Naive thymus-derived CD4-positive, alpha-beta T cell (primary cell): ENCODE measurements around the gene ERBB3. TPM values are rescaled to one million over a fixed set of nuclear protein-coding genes. Genes with fewer than 3 reads are reported as not detected.

Experiments
- ATAC-seq: fragments of 150-1000 bp; cut with Tn5 transposase; 2 replicates; pipeline ENCODE4 v1.10.0; 2021; ENCODE audit warnings: mild to moderate bottlenecking, moderate library complexity
- CTCF ChIA-PET: fragments of 350-600 bp; sonication (Branson Sonifier 250); formaldehyde crosslinking; loops from one replicate; lab custom pipeline; 2021; ENCODE audit warnings: antibody characterized with exemption; lab: Charles Lee
- POLR2A ChIA-PET: fragments of 350-600 bp; sonication (Branson Sonifier 250); formaldehyde crosslinking; loops from one replicate; lab custom pipeline; 2021; ENCODE audit warnings: antibody characterized with exemption, inconsistent platforms; lab: Charles Lee
- DNase-seq, 9 donors: peaks; one replicate each; pipeline versions ENCODE4 v3.0.0 to v3.0.0-alpha.2; 2020 to 2022; ENCODE audit warnings: mixed read lengths in 1 of 9
- H3K27ac ChIP-seq: one replicate; pipeline ENCODE4 v1.7.0; 2013; ENCODE audit warnings: mild to moderate bottlenecking, low read depth, low read length, moderate library complexity
- H3K27me3 ChIP-seq, 2 donors: one replicate each; pipeline ENCODE4 v1.7.0; 2013; ENCODE audit warnings: low read length in 2 of 2, mild to moderate bottlenecking in 2 of 2, moderate library complexity in 2 of 2; ENCODE audit not compliant: control insufficient read depth in 2 of 2, insufficient read depth in 2 of 2
- H3K36me3 ChIP-seq, 3 experiments: 1 replicate in 2 of 3; 2 replicates in 1 of 3; pipeline ENCODE4 v1.7.0; 2013; ENCODE audit warnings: low read length in 3 of 3, mild to moderate bottlenecking in 3 of 3, moderate library complexity in 1 of 3; ENCODE audit not compliant: insufficient read depth in 3 of 3, control insufficient read depth in 2 of 3
- H3K4me1 ChIP-seq, 2 donors: one replicate each; pipeline ENCODE4 v1.7.0; 2013; ENCODE audit warnings: low read length in 2 of 2, mild to moderate bottlenecking in 2 of 2, moderate library complexity in 1 of 2; ENCODE audit not compliant: control insufficient read depth in 2 of 2, insufficient read depth in 2 of 2
- H3K4me3 ChIP-seq: 2 replicates; pipeline ENCODE4 v1.7.0; 2013; ENCODE audit warnings: mild to moderate bottlenecking, low read length
- H3K9me3 ChIP-seq, 3 experiments: 1 replicate in 2 of 3; 2 replicates in 1 of 3; pipeline ENCODE4 v1.7.0; 2013; ENCODE audit warnings: low read length in 3 of 3; ENCODE audit not compliant: control insufficient read depth in 2 of 3
- H3K27ac Mint-ChIP-seq, 9 donors: one replicate each; pipeline ENCODE4 v1.8.0; 2020 to 2022; ENCODE audit warnings: mixed read lengths in 9 of 9, mild to moderate bottlenecking in 8 of 9, moderate library complexity in 5 of 9, inconsistent platforms in 2 of 9
- H3K27me3 Mint-ChIP-seq, 5 donors: one replicate each; pipeline ENCODE4 v1.8.0; 2021 to 2022; ENCODE audit warnings: mixed read lengths in 5 of 5, mild to moderate bottlenecking in 1 of 5
- H3K36me3 Mint-ChIP-seq, 5 donors: one replicate each; pipeline ENCODE4 v1.8.0; 2020 to 2022; ENCODE audit warnings: mixed read lengths in 5 of 5, mild to moderate bottlenecking in 3 of 5, inconsistent platforms in 1 of 5
- H3K4me1 Mint-ChIP-seq, 7 donors: one replicate each; pipeline ENCODE4 v1.8.0; 2020 to 2022; ENCODE audit warnings: mixed read lengths in 7 of 7, mild to moderate bottlenecking in 3 of 7, inconsistent platforms in 1 of 7
- H3K4me3 Mint-ChIP-seq, 10 donors: one replicate each; pipeline ENCODE4 v1.8.0; 2020 to 2022; ENCODE audit warnings: mild to moderate bottlenecking in 10 of 10, mixed read lengths in 10 of 10, moderate library complexity in 6 of 10, inconsistent platforms in 2 of 10
- H3K9me3 Mint-ChIP-seq, 11 donors: one replicate each; pipeline ENCODE4 v1.8.0; 2020 to 2022; ENCODE audit warnings: mixed read lengths in 11 of 11, mild to moderate bottlenecking in 4 of 11, inconsistent platforms in 1 of 11, moderate library complexity in 1 of 11
- intact Hi-C, 2 donors: fragments of 100-400 bp; cut with micrococcal nuclease; formaldehyde crosslinking; loops; one replicate each; pipeline ENCODE4 v1.15.1; 2023
- polyA plus RNA-seq, 2 donors: library from polyadenylated mRNA; unstranded; fragments of 300-500 nt; fragmentation: Illumina TruSeq; gene quantifications; one replicate each; pipeline ENCODE4 v1.2.3, GENCODE V29; 2021
- total RNA-seq, 6 experiments: library from RNA in 5 of 6; stranded (reverse) in 5 of 6; gene quantifications; 1 replicate in 5 of 6; 2 replicates in 1 of 6; pipeline ENCODE4 v1.2.3 and lab custom pipeline; 2021 to 2026

ERBB3 gene
- total and polyA plus RNA-seq, 7 experiments from 2014 or later, result 0.22 to 6.4 (median 1.6) TPM

GRCh38 chr12:56127485-56127887, 47.5 kb downstream of the ERBB3 start:
- Mint-ChIP-seq H3K4me1 (peaks cover 39 to 73% (median 64%) of the 10 kb centered on the region in 7 donors), H3K27me3 (no peaks in the 10 kb centered on the region), H3K4me3 (peak overlapping the region; percentile 95 to 100 (median 98)), H3K36me3 (peaks cover 9 to 37% (median 23%) of the 10 kb centered on the region in 5 donors), H3K27ac (peak overlapping the region; percentile 86 to 99 (median 91)), H3K9me3 (peaks cover 0 to 4% (median 0%) of the 10 kb centered on the region in 11 donors)
- POLR2A ChIA-PET, result interaction anchor here (0.7 to 13.1 kb wide), 12 partner anchors 10 to 219 kb away, joined by 3 to 192 read pairs (median 17); partner anchors contain the start of genes ANKRD52, CNPY2, IL23A and MYL6
- H3K27ac ChIP-seq, result peak overlapping the region; percentile 72
- CTCF ChIA-PET, result interaction anchor here (0.6 to 13.4 kb wide), 16 partner anchors 9 to 402 kb away, joined by 3 to 193 read pairs (median 4); partner anchors contain the start of genes MYL6, PA2G4, SMARCC2 and ZC3H10
- H3K4me1 ChIP-seq, result peaks cover 39 to 53% of the 10 kb centered on the region in 2 donors
- no peak for DNase-seq
- no peaks in the 10 kb centered on the region for H3K9me3 ChIP-seq
- no peaks in the 10 kb centered on the region for H3K27me3 ChIP-seq
- peaks cover 22 to 29% (median 23%) of the 10 kb centered on the region in 3 experiments for H3K36me3 ChIP-seq
- H3K4me3 ChIP-seq, result peak overlapping the region; percentile 23
- no peak for ATAC-seq
- intact Hi-C loops, result loop anchor here (1.0 to 5.0 kb wide), 3 partner anchors 23 to 960 kb away; partner anchors contain the start of genes NAB2 (in 1 of the 2), PA2G4 (in 1 of the 2) and TIMELESS (in 1 of the 2)

- peak; percentile 75 to 100 (median 98) for DNase-seq
- peak within 1 kb of the TSS; percentile 95 to 100 (median 98) for H3K4me3 Mint-ChIP-seq
- CTCF ChIA-PET, result interaction anchor here (0.6 to 13.4 kb wide), 17 partner anchors 8 to 402 kb away, joined by 3 to 193 read pairs (median 4); partner anchors contain the start of genes MYL6, PA2G4, SMARCC2 and ZC3H10
- peaks cover 39 to 54% of the 10 kb centered on the region in 2 donors for H3K4me1 ChIP-seq
- H3K9me3 ChIP-seq, result no peaks in the 10 kb centered on the region
- peaks cover 10 to 40% (median 25%) of the 10 kb centered on the region in 5 donors for H3K36me3 Mint-ChIP-seq
- H3K27ac ChIP-seq, result peak within 1 kb of the TSS; percentile 84
- H3K9me3 Mint-ChIP-seq, result peaks cover 0 to 4% (median 0%) of the 10 kb centered on the region in 11 donors
- intact Hi-C loops, result loop anchor here (1.0 to 5.0 kb wide), 8 partner anchors 10 to 959 kb away; partner anchors contain the start of genes PA2G4 (in 2 of the 2), CS (in 1 of the 2), MYL6B (in 1 of the 2) and NAB2 (in 1 of the 2)
- peak within 1 kb of the TSS; percentile 77 for H3K4me3 ChIP-seq
- peaks cover 25 to 35% (median 26%) of the 10 kb centered on the region in 3 experiments for H3K36me3 ChIP-seq
- H3K27me3 Mint-ChIP-seq, result no peaks in the 10 kb centered on the region
- H3K27ac Mint-ChIP-seq, result peak within 1 kb of the TSS; percentile 86 to 99 (median 91)
- POLR2A ChIA-PET, result interaction anchor here (0.6 to 13.1 kb wide), 18 partner anchors 11 to 1713 kb away, joined by 3 to 192 read pairs (median 5); partner anchors contain the start of genes ANKRD52, CNPY2, IL23A and MYL6
- H3K27me3 ChIP-seq, result no peaks in the 10 kb centered on the region
- peaks cover 40 to 76% (median 65%) of the 10 kb centered on the region in 7 donors for H3K4me1 Mint-ChIP-seq
- peak; percentile 94 for ATAC-seq
These were observed 48.1 kb downstream of the ERBB3 start, which contains the start of gene ESYT1 for GRCh38 chr12:56127888-56128669. Gene ESYT1 (plus strand): TSS chr12:56128267. CDS start chr12:56128320, 53 bp downstream.

GRCh38 chr12:56128670-56129205, 48.8 kb downstream of the ERBB3 start:
- peak overlapping the region; percentile 77 for H3K4me3 ChIP-seq
- ChIA-PET CTCF (interaction anchor here (1.0 to 13.4 kb wide), 10 partner anchors 10 to 82 kb away, joined by 3 to 193 read pairs (median 4); partner anchors contain the start of genes MYL6, SMARCC2 and ZC3H10), POLR2A (interaction anchor here (0.6 to 13.1 kb wide), 15 partner anchors 11 to 1712 kb away, joined by 3 to 192 read pairs (median 16); partner anchors contain the start of genes IL23A, MYL6, MYL6B and PA2G4)
- H3K27me3 ChIP-seq, result no peaks in the 10 kb centered on the region
- DNase-seq (peak in 1 of 9 donors; percentile 29), ATAC-seq (no peak)
- Mint-ChIP-seq H3K27ac (peak overlapping the region; percentile 86 to 97 (median 91)), H3K4me1 (peaks cover 40 to 78% (median 69%) of the 10 kb centered on the region in 7 donors), H3K4me3 (peak overlapping the region; percentile 95 to 100 (median 98)), H3K9me3 (peaks cover 0 to 4% (median 0%) of the 10 kb centered on the region in 11 donors), H3K27me3 (no peaks in the 10 kb centered on the region), H3K36me3 (peaks cover 10 to 44% (median 31%) of the 10 kb centered on the region in 5 donors)
- peaks cover 31 to 42% (median 33%) of the 10 kb centered on the region in 3 experiments for H3K36me3 ChIP-seq
- no peaks in the 10 kb centered on the region for H3K9me3 ChIP-seq
- H3K4me1 ChIP-seq, result peaks cover 39 to 58% of the 10 kb centered on the region in 2 donors
- H3K27ac ChIP-seq, result peak overlapping the region; percentile 84
- intact Hi-C loops, result loop anchor here (1.0 to 5.0 kb wide), 8 partner anchors 10 to 959 kb away; partner anchors contain the start of genes MYL6B (in 2 of the 2), CS (in 1 of the 2), NAB2 (in 1 of the 2) and PA2G4 (in 1 of the 2)

GRCh38 chr12:56129206-56129941, 49.4 kb downstream of the ERBB3 start:
- Mint-ChIP-seq H3K27ac (peak overlapping the region; percentile 86 to 97 (median 91)), H3K36me3 (peaks cover 10 to 46% (median 37%) of the 10 kb centered on the region in 5 donors), H3K4me1 (peaks cover 40 to 75% (median 68%) of the 10 kb centered on the region in 7 donors), H3K9me3 (peaks cover 0 to 8% (median 0%) of the 10 kb centered on the region in 11 donors), H3K27me3 (no peaks in the 10 kb centered on the region), H3K4me3 (peak overlapping the region; percentile 95 to 100 (median 98))
- Histone ChIP-seq H3K27ac (peak overlapping the region; percentile 84), H3K4me1 (peaks cover 39 to 58% of the 10 kb centered on the region in 2 donors), H3K9me3 (no peaks in the 10 kb centered on the region), H3K27me3 (no peaks in the 10 kb centered on the region), H3K36me3 (peaks cover 38 to 48% (median 39%) of the 10 kb centered on the region in 3 experiments), H3K4me3 (peak overlapping the region; percentile 77)
- CTCF ChIA-PET, result interaction anchor here (0.5 to 13.4 kb wide), 8 partner anchors 11 to 373 kb away, joined by 3 to 193 read pairs (median 8); partner anchors contain the start of genes MYL6 and SMARCC2
- POLR2A ChIA-PET, result interaction anchor here (0.6 to 13.1 kb wide), 12 partner anchors 12 to 209 kb away, joined by 3 to 192 read pairs (median 16); partner anchors contain the start of genes IL23A, MYL6, MYL6B and PA2G4
- DNase-seq (peak; percentile 34 to 78 (median 68)), ATAC-seq (peak; percentile 16)
- intact Hi-C loops, result loop anchor here in 1 of 2 donors (1.0 to 5.0 kb wide), 5 partner anchors 9 to 958 kb away; partner anchors contain the start of genes MYL6B, NAB2, STAT2 and TIMELESS

GRCh38 chr12:56129942-56130495, 50.1 kb downstream of the ERBB3 start:
- peak overlapping the region; percentile 77 for H3K4me3 ChIP-seq
- H3K36me3 ChIP-seq, result peaks cover 39 to 54% (median 44%) of the 10 kb centered on the region in 3 experiments
- Mint-ChIP-seq H3K27me3 (no peaks in the 10 kb centered on the region), H3K9me3 (peaks cover 0 to 8% (median 0%) of the 10 kb centered on the region in 11 donors), H3K27ac (peak overlapping the region; percentile 86 to 97 (median 91)), H3K4me1 (peaks cover 40 to 71% (median 63%) of the 10 kb centered on the region in 7 donors), H3K36me3 (peaks cover 10 to 47% (median 37%) of the 10 kb centered on the region in 5 donors), H3K4me3 (peak overlapping the region; percentile 95 to 100 (median 98))
- no peaks in the 10 kb centered on the region for H3K27me3 ChIP-seq
- ChIA-PET CTCF (interaction anchor here (0.5 to 5.2 kb wide), 6 partner anchors 10 to 372 kb away, joined by 3 to 37 read pairs (median 7); partner anchors contain the start of gene SMARCC2), POLR2A (interaction anchor here (0.6 to 13.1 kb wide), 10 partner anchors 12 to 209 kb away, joined by 3 to 192 read pairs (median 4); partner anchors contain the start of genes IL23A, MYL6, MYL6B and RPL41)
- H3K9me3 ChIP-seq, result no peaks in the 10 kb centered on the region
- no peak for ATAC-seq
- no peak for DNase-seq
- H3K4me1 ChIP-seq, result peaks cover 39 to 55% of the 10 kb centered on the region in 2 donors
- intact Hi-C loops, result loop anchor here in 1 of 2 donors (1.0 to 5.0 kb wide), 5 partner anchors 8 to 957 kb away; partner anchors contain the start of genes MYL6B, NAB2, STAT2 and TIMELESS
- peak overlapping the region; percentile 84 for H3K27ac ChIP-seq
